Cerebellar nuclear complex (tissue), 1 donor: ENCODE data around the gene AGAP3.
A peak's percentile ranks its signal among the peaks of the same experiment; 100 is the strongest.
"Not testable (repeated sequence)": the region's sequence is repeated elsewhere in the genome, so short reads cannot be mapped to it uniquely, and the experiment has no call there.

Experiments used
- DNase-seq, 2 experiments: peaks; one replicate each; lab custom pipeline; 2025; lab: John Stamatoyannopoulos, UW

Gene AGAP3

GRCh38 chr7:151085691-151086620 lies at the start of gene AGAP3:
Gene AGAP3 (plus strand): TSS chr7:151086475. CDS start chr7:151086742, 267 bp downstream.
- DNase-seq = peak in 1 of 2 experiments; percentile 49

GRCh38 chr7:151038951-151039849 lies 47.1 kb upstream of the AGAP3 start:
- no peak for DNase-seq

GRCh38 chr7:151039850-151040548 lies 46.3 kb upstream of the AGAP3 start:
- DNase-seq = no peak

GRCh38 chr7:151040616-151041375 lies 45.5 kb upstream of the AGAP3 start:
- no peak for DNase-seq

- DNase-seq = not testable (repeated sequence)
These were observed 42.8 kb upstream of the AGAP3 start for GRCh38 chr7:151043449-151043848.

GRCh38 chr7:151043959-151044358 lies 42.3 kb upstream of the AGAP3 start:
- DNase-seq = no peak

- DNase-seq = no peak
These were observed 41.0 kb upstream of the AGAP3 start for GRCh38 chr7:151045262-151045661.

GRCh38 chr7:151045967-151046366 lies 40.3 kb upstream of the AGAP3 start:
- no peak for DNase-seq

GRCh38 chr7:151046603-151047573 lies 39.4 kb upstream of the AGAP3 start:
- no peak for DNase-seq

GRCh38 chr7:151047976-151048815 lies 38.1 kb upstream of the AGAP3 start, which contains the start of gene ASIC3:
Gene ASIC3 (plus strand): TSS chr7:151048531. CDS start chr7:151048886, 355 bp downstream.
- no peak for DNase-seq

- DNase-seq = no peak
These were observed 37.3 kb upstream of the AGAP3 start for GRCh38 chr7:151048911-151049463.

- DNase-seq = no peak
These were observed 35.2 kb upstream of the AGAP3 start for GRCh38 chr7:151051108-151051507.

GRCh38 chr7:151053096-151053495 lies 33.2 kb upstream of the AGAP3 start:
- DNase-seq = no peak

- no peak for DNase-seq
These were observed 32.5 kb upstream of the AGAP3 start for GRCh38 chr7:151053751-151054150.

GRCh38 chr7:151056283-151056665 lies 30.0 kb upstream of the AGAP3 start:
- no peak for DNase-seq

- DNase-seq = no peak
These were observed 29.4 kb upstream of the AGAP3 start for GRCh38 chr7:151056666-151057505.

GRCh38 chr7:151057506-151057988 lies 28.7 kb upstream of the AGAP3 start, which contains the start of gene CDK5:
Gene CDK5 (minus strand): TSS chr7:151057897. CDS start chr7:151057848, 49 bp downstream.
- DNase-seq = no peak
